H1 (cell line): Measurements from ENCODE around the gene SORBS1. TPM values are rescaled to one million over a fixed set of nuclear protein-coding genes. Genes with fewer than 3 reads are reported as not detected.

ENCODE experiments used
- ATF2 ChIP-seq: IDR thresholded peaks from 2 replicates; pipeline ENCODE4 v1.6.1; 2012; ENCODE audit warnings: low read length, inconsistent platforms
- CHD2 ChIP-seq: IDR thresholded peaks from 2 replicates; pipeline ENCODE4 v1.6.1; 2012; ENCODE audit warnings: low read length, improper control_type of control experiment
- CREB1 ChIP-seq: IDR thresholded peaks from 2 replicates; pipeline ENCODE4 v1.6.1; 2012; ENCODE audit warnings: inconsistent platforms
- CTBP2 ChIP-seq: IDR thresholded peaks from 2 replicates; pipeline ENCODE4 v1.7.0; 2011; ENCODE audit warnings: borderline replicate concordance, mild to moderate bottlenecking, moderate library complexity, mixed read lengths, low read length; ENCODE audit not compliant: insufficient read depth, insufficient read length
- EP300 ChIP-seq, 2 experiments: IDR thresholded peaks; 1 replicate in 1 of 2; 2 replicates in 1 of 2; pipeline ENCODE4 v1.6.1; 2011 to 2012; ENCODE audit warnings: low read depth in 2 of 2, low read length in 2 of 2, mild to moderate bottlenecking in 2 of 2, borderline replicate concordance in 1 of 2, inconsistent platforms in 1 of 2, moderate library complexity in 1 of 2
- TBP ChIP-seq: IDR thresholded peaks from 2 replicates; pipeline ENCODE4 v1.6.1; 2011; ENCODE audit warnings: low read depth, low read length, improper control_type of control experiment
- YY1 ChIP-seq: IDR thresholded peaks from 2 replicates; pipeline ENCODE4 v1.6.1; 2011; ENCODE audit warnings: low read depth, mild to moderate bottlenecking, low read length
- polyA plus RNA-seq, 7 experiments: library from polyadenylated mRNA; depleted of rRNA in 3 of 7; stranded (reverse) in 5 of 7; unstranded in 2 of 7; fragments of >200 nt in 5 of 7; fragments of 200-250 nt in 2 of 7; gene quantifications; 1 replicate in 5 of 7; 2 replicates in 1 of 7; 4 replicates in 1 of 7; pipeline versions ENCODE4 v1.2.1 to v1.2.3, GENCODE V29; 2011 to 2013; ENCODE audit warnings: missing spikeins in 2 of 7, mixed read lengths in 2 of 7
- total RNA-seq: library from RNA; stranded (reverse); fragmentation: NEBNext Ultra II Directional; extraction: Animal tissue kit (Norgen Biotek cat#: 25700); gene quantifications from 2 replicates; pipeline ENCODE4 v1.2.1, GENCODE V29; 2021
- TF ChIP-seq, protein P1 (sequence below): IDR thresholded peaks from 2 replicates; pipeline ENCODE4 v1.6.1; 2012; ENCODE audit warnings: inconsistent platforms
- TF ChIP-seq, protein P2 (sequence below), 3 experiments: IDR thresholded peaks; 1 replicate in 2 of 3; 2 replicates in 1 of 3; pipeline versions ENCODE4 v1.5.1 to v1.6.1; 2011; ENCODE audit warnings: low read length in 3 of 3, mild to moderate bottlenecking in 3 of 3, inconsistent platforms in 2 of 3, low read depth in 1 of 3, moderate library complexity in 1 of 3; ENCODE audit not compliant: insufficient read depth in 1 of 3; ENCODE audit errors: control extremely low read depth in 1 of 3

Gene SORBS1
- total and polyA plus RNA-seq, 2 of the 8 experiments (the other 6 are each of a cell fraction or from before 2014, with no cell fraction given) = 16.0 to 35.0 TPM

DNA sequence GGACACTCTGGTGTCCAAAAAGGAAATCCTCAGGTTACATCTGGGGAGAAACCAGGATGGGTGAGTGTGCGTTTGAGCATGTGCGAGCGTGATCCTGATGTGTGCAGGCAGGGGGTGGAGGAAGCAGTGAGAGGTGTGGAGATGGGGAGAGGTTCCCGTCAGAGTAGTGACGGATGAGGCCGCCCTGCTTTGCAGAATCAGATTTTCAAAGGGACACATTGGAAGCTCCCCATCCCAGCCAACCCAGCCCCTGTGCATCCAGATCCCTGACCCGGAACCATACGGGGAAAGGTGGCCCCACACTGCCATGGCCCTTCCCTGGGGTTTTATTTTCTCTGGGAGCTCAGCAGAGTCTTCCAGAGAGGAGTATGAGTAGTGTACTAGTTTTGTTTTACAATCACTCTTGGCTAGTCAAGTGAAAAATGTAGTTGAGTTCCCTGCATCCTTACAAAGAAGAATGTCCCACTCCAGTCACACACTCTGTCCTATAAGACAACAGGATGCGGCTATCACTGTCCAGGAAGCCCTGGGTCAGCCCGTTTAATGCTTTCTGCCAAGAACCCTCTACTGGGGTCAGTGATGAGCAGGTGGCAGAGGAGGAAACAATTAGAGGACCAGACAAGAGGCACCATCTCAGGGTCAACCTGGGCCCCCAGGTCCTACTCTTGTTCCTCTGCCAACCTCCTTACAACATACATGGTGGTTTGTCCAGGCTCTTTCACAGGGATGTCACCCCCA lies 223.6 kb downstream of the SORBS1 start (continued):
- TF ChIP-seq ATF2 = no peak
- TF ChIP-seq, protein P1, sequence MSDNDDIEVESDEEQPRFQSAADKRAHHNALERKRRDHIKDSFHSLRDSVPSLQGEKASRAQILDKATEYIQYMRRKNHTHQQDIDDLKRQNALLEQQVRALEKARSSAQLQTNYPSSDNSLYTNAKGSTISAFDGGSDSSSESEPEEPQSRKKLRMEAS = no peak
- TF ChIP-seq, protein P2, sequence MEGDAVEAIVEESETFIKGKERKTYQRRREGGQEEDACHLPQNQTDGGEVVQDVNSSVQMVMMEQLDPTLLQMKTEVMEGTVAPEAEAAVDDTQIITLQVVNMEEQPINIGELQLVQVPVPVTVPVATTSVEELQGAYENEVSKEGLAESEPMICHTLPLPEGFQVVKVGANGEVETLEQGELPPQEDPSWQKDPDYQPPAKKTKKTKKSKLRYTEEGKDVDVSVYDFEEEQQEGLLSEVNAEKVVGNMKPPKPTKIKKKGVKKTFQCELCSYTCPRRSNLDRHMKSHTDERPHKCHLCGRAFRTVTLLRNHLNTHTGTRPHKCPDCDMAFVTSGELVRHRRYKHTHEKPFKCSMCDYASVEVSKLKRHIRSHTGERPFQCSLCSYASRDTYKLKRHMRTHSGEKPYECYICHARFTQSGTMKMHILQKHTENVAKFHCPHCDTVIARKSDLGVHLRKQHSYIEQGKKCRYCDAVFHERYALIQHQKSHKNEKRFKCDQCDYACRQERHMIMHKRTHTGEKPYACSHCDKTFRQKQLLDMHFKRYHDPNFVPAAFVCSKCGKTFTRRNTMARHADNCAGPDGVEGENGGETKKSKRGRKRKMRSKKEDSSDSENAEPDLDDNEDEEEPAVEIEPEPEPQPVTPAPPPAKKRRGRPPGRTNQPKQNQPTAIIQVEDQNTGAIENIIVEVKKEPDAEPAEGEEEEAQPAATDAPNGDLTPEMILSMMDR (IDR thresholded peaks at IDR 0.05; ENCODE audit: control extremely low read depth in 1 of 3, insufficient read depth in 1 of 3, low read depth in 1 of 3, low read length in 3 of 3) = no peak
- TF ChIP-seq CREB1 = no peak
- no peak for TF ChIP-seq YY1
- TF ChIP-seq CHD2 = no peak
- TF ChIP-seq EP300 (IDR thresholded peaks at IDR 0.05; ENCODE audit: borderline replicate concordance in 1 of 2, low read depth in 2 of 2, low read length in 2 of 2) = no peak
- no peak for TF ChIP-seq CTBP2
- TF ChIP-seq TBP = no peak
